Hepatocyte (in vitro differentiated cells): ENCODE measurements around the gene NTRK1. TPM values are rescaled to one million over a fixed set of nuclear protein-coding genes. Genes with fewer than 3 reads are reported as not detected.

Source experiments
- DNase-seq: peaks from one replicate; pipeline ENCODE4 v3.0.0-alpha.2; 2016; ENCODE audit warnings: low spot score
- H2AFZ ChIP-seq: fragments of 200-600 bp; sonication (generic); 2 replicates; pipeline ENCODE4 v1.6.0; 2016; ENCODE audit warnings: antibody characterized with exemption, mild to moderate bottlenecking
- H3K27ac ChIP-seq: fragments of 200-600 bp; sonication (generic); 2 replicates; pipeline ENCODE4 v1.5.1; 2016; ENCODE audit warnings: mild to moderate bottlenecking
- H3K27me3 ChIP-seq: fragments of 200-600 bp; sonication (generic); 2 replicates; pipeline ENCODE4 v1.6.1; 2016
- H3K36me3 ChIP-seq: fragments of 200-600 bp; sonication (generic); replicated peaks from 2 replicates; pipeline ENCODE4 v1.5.1; 2016; ENCODE audit warnings: low read depth; ENCODE audit not compliant: insufficient read depth
- H3K4me1 ChIP-seq: fragments of 200-600 bp; sonication (generic); 2 replicates; pipeline ENCODE4 v1.5.1; 2016; ENCODE audit warnings: mild to moderate bottlenecking, moderate library complexity; ENCODE audit not compliant: insufficient read depth
- H3K4me2 ChIP-seq: fragments of 200-600 bp; sonication (generic); 2 replicates; pipeline ENCODE4 v1.6.0; 2016
- H3K4me3 ChIP-seq: fragments of 200-600 bp; sonication (generic); 2 replicates; pipeline ENCODE4 v1.5.1; 2016; ENCODE audit warnings: mild to moderate bottlenecking
- H3K79me2 ChIP-seq: fragments of 200-600 bp; sonication (generic); 2 replicates; pipeline ENCODE4 v1.6.0; 2017; ENCODE audit warnings: mild to moderate bottlenecking
- H3K9me2 ChIP-seq: fragments of 200-600 bp; sonication (generic); replicated peaks from 2 replicates; pipeline ENCODE4 v1.6.0; 2017; ENCODE audit warnings: mild to moderate bottlenecking; ENCODE audit not compliant: insufficient read depth
- H3K9me3 ChIP-seq: fragments of 200-600 bp; sonication (generic); 2 replicates; pipeline ENCODE4 v1.5.1; 2016; ENCODE audit warnings: low read depth, mild to moderate bottlenecking
- H4K20me1 ChIP-seq: fragments of 200-600 bp; sonication (generic); 2 replicates; pipeline ENCODE4 v1.6.0; 2016; ENCODE audit warnings: mild to moderate bottlenecking; ENCODE audit not compliant: insufficient read depth, poor library complexity, severe bottlenecking
- EZH2 ChIP-seq: fragments of 200-600 bp; sonication (generic); IDR thresholded peaks from 2 replicates; pipeline ENCODE4 v1.6.1; 2016; ENCODE audit warnings: antibody characterized with exemption, mild to moderate bottlenecking, borderline replicate concordance
- EZH2phosphoT487 ChIP-seq: fragments of 200-600 bp; sonication (generic); IDR thresholded peaks from one replicate; pipeline ENCODE4 v1.6.1; 2018; ENCODE audit warnings: antibody characterized with exemption, mild to moderate bottlenecking, low read depth, moderate library complexity; ENCODE audit not compliant: unreplicated experiment, severe bottlenecking
- WGBS: methylation state at CpG from one replicate; pipeline ENCODE4 v1.1.6; 2016; ENCODE audit warnings: low lambda C conversion rate; ENCODE audit errors: missing lambda C conversion rate; 5-methylcytosine and 5-hydroxymethylcytosine counted together
- polyA plus RNA-seq: library from polyadenylated mRNA; unstranded; fragments of >200 nt; fragmentation: Nextera tagmentation; extraction: Ambion mirVana; gene quantifications from 2 replicates; pipeline ENCODE4 v1.2.1, GENCODE V29; 2016
- total RNA-seq: library from RNA; depleted of rRNA; stranded (reverse); fragments of >200 nt; gene quantifications from 2 replicates; pipeline ENCODE4 v1.2.3, GENCODE V29; 2014
- TF ChIP-seq, protein P1 (sequence below): fragments of 200-600 bp; sonication (generic); IDR thresholded peaks from 2 replicates; pipeline ENCODE4 v1.5.1; 2016; ENCODE audit warnings: antibody characterized with exemption, mild to moderate bottlenecking; ENCODE audit not compliant: poor library complexity

The NTRK1 gene
- total and polyA plus RNA-seq, 2 experiments from 2014 or later = 0.13 TPM; not detected in 1

DNA sequence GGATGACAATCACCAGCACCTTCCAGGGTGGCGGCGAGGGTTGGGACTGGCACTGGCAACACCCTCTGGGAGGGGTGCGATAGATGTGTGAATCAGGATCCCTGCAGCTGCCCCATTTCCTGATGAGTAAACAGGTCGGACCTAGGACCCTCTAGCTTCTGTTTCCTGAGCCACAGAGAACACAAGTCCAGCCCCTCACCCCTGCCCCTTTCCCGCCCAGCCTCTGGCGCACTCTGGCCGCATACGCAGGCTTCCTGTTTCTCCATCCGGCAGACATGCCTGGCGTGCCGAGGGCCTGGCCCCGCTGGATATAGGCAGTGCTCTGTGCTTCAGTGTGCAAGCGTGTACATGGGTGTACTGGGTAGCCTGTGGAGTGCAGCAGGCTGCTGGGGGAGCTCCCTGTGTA, 37.5 kb downstream of the NTRK1 start:
- Histone ChIP-seq H3K9me2 (no peaks in the 10 kb centered on the region), H4K20me1 (no peaks in the 10 kb centered on the region), H3K4me1 (peaks cover 2% of the 10 kb centered on the region), H3K4me3 (no peak overlapping the region), H3K27me3 (peaks cover 15% of the 10 kb centered on the region), H2AFZ (no peak overlapping the region), H3K9me3 (no peaks in the 10 kb centered on the region), H3K79me2 (no peaks in the 10 kb centered on the region), H3K27ac (peak overlapping the region; percentile 60), H3K36me3 (no peaks in the 10 kb centered on the region), H3K4me2 (peak overlapping the region; percentile 19)
- DNase-seq = peak; percentile 47
- WGBS = 62% methylated on average over 13 of the region's 13 CpGs
- TF ChIP-seq EZH2 = no peak
- TF ChIP-seq, protein P1, sequence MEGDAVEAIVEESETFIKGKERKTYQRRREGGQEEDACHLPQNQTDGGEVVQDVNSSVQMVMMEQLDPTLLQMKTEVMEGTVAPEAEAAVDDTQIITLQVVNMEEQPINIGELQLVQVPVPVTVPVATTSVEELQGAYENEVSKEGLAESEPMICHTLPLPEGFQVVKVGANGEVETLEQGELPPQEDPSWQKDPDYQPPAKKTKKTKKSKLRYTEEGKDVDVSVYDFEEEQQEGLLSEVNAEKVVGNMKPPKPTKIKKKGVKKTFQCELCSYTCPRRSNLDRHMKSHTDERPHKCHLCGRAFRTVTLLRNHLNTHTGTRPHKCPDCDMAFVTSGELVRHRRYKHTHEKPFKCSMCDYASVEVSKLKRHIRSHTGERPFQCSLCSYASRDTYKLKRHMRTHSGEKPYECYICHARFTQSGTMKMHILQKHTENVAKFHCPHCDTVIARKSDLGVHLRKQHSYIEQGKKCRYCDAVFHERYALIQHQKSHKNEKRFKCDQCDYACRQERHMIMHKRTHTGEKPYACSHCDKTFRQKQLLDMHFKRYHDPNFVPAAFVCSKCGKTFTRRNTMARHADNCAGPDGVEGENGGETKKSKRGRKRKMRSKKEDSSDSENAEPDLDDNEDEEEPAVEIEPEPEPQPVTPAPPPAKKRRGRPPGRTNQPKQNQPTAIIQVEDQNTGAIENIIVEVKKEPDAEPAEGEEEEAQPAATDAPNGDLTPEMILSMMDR = no peak
- no peak for TF ChIP-seq EZH2phosphoT487

DNA sequence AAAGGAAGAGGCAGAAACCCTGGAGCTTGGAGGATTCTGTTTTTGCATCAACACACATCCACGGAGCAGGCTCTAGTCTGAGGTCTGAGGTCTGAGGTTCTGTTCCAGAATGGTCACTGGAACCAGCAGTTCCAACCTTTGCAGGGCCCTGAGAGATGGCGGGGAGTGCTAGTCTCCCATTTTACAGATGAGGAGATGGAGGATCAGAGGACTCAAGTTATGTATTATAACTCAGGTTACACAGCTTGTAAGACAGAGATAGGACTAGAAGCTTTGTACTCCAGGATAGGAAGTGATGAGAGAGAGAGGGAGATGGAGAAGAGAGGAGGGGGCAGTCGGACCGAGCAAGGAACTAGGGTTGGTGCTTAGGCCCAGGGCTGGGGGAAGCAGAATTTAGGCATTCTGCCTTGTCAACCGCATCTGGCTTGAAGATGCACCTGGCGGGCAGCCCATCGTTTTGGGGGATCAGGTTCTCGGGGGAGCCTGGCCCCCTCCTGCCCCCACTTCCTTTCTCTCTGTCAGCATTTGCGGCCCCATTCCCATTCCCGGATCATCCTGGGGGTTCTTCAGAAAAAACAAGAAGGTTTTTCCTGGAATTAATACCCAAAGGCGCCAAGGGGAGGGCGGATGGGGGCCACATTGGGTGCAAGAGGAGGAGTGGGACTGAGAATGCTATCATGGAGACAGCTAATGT, 38.5 kb downstream of the NTRK1 start:
- no peak overlapping the region for H2AFZ ChIP-seq
- H4K20me1 ChIP-seq = no peaks in the 10 kb centered on the region
- no peaks in the 10 kb centered on the region for H3K36me3 ChIP-seq
- no peaks in the 10 kb centered on the region for H3K9me3 ChIP-seq
- no peaks in the 10 kb centered on the region for H3K9me2 ChIP-seq
- H3K27ac ChIP-seq = peak overlapping the region; percentile 43
- no peaks in the 10 kb centered on the region for H3K4me1 ChIP-seq
- peaks cover 5% of the 10 kb centered on the region for H3K27me3 ChIP-seq
- TF ChIP-seq EZH2 = no peak
- TF ChIP-seq, protein P1 = no peak
- TF ChIP-seq EZH2phosphoT487 = no peak
- 91% methylated on average over 12 of the region's 12 CpGs for WGBS
- no peak overlapping the region for H3K4me3 ChIP-seq
- no peaks in the 10 kb centered on the region for H3K79me2 ChIP-seq
- no peak for DNase-seq
- H3K4me2 ChIP-seq = no peak overlapping the region

DNA sequence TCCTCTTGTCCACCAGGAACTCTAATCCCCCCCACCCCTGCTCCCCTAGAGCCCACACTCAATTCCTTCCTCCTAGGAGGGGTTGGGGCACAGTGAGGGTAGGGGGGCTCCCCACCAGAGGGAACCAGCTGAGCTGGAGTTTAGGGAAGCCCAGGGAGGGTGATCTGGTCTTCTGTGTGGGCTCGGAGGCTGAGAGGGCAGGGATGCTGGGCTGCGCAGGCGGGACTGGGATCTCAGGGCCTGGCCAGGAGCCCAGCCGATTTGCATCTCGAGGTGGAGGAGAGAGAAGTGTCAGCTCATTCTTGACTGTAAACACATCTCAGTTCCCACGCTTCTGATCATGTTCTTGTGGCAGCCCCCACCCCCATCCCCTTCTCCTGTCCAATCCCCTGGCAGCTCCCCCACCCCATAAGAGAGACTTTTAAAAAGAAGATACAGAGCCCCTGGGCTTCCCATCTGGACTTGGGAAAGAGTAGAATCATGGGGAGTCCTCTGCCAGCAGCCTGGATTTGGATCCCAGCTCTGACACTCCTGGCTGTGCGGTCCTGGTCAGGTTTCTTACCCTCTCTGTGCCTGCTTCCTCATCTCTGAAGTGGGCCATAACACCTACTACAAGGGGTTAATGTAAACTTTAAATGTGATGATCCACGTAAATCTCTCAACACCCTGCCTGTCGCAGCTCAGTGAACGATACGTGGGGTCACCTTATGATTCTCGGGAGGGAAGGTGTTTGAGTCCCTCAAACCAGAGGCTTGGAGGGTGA, 39.5 kb downstream of the NTRK1 start:
- Histone ChIP-seq H2AFZ (no peak overlapping the region), H3K9me3 (no peaks in the 10 kb centered on the region), H3K79me2 (no peaks in the 10 kb centered on the region), H3K27me3 (peaks cover 5% of the 10 kb centered on the region), H3K4me2 (no peak overlapping the region), H4K20me1 (no peaks in the 10 kb centered on the region), H3K4me1 (no peaks in the 10 kb centered on the region), H3K36me3 (no peaks in the 10 kb centered on the region), H3K4me3 (no peak overlapping the region), H3K9me2 (no peaks in the 10 kb centered on the region), H3K27ac (no peak overlapping the region)
- 54% methylated on average over 11 of the region's 12 CpGs for WGBS
- TF ChIP-seq EZH2phosphoT487 = no peak
- no peak for DNase-seq

DNA sequence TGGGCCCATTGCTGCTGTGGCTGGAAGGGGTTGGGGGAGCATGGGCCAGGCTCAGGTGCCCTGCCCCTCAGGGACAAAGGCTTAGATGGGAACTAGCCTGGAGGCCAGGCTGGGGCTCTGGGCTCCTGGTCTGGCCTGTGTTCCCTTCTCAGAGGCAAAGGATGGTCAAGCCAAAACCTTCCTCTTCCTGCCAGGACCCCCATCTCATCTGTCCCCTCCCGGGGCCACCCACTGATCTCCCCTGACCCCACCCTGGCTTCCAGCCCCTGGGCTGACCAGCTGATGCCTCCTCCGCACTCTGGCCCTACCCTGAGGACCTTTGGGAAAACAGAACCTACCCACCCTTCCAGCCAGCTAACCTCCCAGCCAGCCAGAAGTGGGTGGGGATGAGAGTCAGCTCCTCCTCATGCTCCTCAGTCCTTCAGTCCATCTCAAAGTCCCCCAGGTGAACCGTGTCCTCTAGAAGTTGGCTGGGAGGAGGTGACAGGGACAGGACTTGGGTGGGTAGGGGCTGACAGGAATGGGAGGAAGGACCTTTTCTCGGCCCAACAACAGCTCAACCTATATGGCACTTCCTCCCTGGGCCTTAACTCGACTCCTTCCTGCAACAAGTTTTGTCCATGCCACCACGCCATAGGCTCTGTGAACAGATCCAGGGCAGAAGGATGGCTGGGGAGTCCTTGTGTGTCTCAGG, 40.4 kb downstream of the NTRK1 start:
- Histone ChIP-seq H3K9me3 (no peaks in the 10 kb centered on the region), H3K27me3 (peaks cover 5% of the 10 kb centered on the region), H3K79me2 (no peaks in the 10 kb centered on the region), H3K4me1 (no peaks in the 10 kb centered on the region), H3K9me2 (no peaks in the 10 kb centered on the region), H4K20me1 (no peaks in the 10 kb centered on the region), H3K27ac (no peak overlapping the region), H3K4me3 (no peak overlapping the region), H3K36me3 (no peaks in the 10 kb centered on the region), H2AFZ (no peak overlapping the region), H3K4me2 (no peak overlapping the region)
- TF ChIP-seq EZH2phosphoT487 (no peak), EZH2 (no peak)
- TF ChIP-seq, protein P1 = no peak
- 89% methylated on average over 6 of the region's 6 CpGs for WGBS
- no peak for DNase-seq
